PC-3 (cell line): ENCODE measurements around the gene ZNF236.
"Not testable (repeated sequence)": the region's sequence is repeated elsewhere in the genome, so short reads cannot be mapped to it uniquely, and the experiment has no call there.

ENCODE experiments used
- EZH2 ChIP-seq: fragments of 300-600 bp; sonication (generic); IDR thresholded peaks from one replicate; pipeline ENCODE4 v1.6.1; 2017; ENCODE audit warnings: antibody characterized with exemption, mild to moderate bottlenecking, low read length; ENCODE audit not compliant: unreplicated experiment
- TF ChIP-seq, protein P1 (sequence below): fragments of 300-600 bp; sonication (generic); conservative IDR thresholded peaks from 2 replicates; pipeline ENCODE4 v1.5.1; 2017; ENCODE audit warnings: antibody characterized with exemption, low read depth, mild to moderate bottlenecking, low read length

DNA sequence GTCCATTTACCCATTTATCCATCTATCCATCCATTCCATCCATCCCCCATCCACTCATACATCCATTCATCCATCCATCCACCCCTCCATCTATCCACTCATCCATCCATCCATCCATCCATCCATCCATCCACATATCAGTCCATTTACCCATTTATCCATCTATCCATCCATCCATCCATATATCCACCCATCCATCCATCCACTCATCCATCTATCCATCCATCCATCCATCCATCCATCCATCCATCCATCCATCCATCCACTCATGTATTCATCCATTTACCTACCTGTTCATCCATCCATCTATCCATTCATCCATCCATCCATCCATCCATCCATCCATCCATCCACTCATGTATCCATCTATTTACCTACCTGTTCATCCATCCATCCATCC, 196.3 kb downstream of the ZNF236 start:
- TF ChIP-seq, protein P1, sequence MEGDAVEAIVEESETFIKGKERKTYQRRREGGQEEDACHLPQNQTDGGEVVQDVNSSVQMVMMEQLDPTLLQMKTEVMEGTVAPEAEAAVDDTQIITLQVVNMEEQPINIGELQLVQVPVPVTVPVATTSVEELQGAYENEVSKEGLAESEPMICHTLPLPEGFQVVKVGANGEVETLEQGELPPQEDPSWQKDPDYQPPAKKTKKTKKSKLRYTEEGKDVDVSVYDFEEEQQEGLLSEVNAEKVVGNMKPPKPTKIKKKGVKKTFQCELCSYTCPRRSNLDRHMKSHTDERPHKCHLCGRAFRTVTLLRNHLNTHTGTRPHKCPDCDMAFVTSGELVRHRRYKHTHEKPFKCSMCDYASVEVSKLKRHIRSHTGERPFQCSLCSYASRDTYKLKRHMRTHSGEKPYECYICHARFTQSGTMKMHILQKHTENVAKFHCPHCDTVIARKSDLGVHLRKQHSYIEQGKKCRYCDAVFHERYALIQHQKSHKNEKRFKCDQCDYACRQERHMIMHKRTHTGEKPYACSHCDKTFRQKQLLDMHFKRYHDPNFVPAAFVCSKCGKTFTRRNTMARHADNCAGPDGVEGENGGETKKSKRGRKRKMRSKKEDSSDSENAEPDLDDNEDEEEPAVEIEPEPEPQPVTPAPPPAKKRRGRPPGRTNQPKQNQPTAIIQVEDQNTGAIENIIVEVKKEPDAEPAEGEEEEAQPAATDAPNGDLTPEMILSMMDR, result not testable (repeated sequence)
- not testable (repeated sequence) for TF ChIP-seq EZH2
